PFSK-1 (cell line): ENCODE measurements around the gene EXOC4.

Experiments
- FOXP2 ChIP-seq: optimal IDR thresholded peaks from 2 replicates; pipeline ENCODE3; 2011; ENCODE audit warnings: borderline replicate concordance, control low read depth, inconsistent platforms; ENCODE audit not compliant: insufficient read depth; ENCODE audit errors: extremely low read length, extremely low read depth
- POLR2AphosphoS5 ChIP-seq: IDR thresholded peaks from 2 replicates; pipeline ENCODE4 v1.6.1; 2012; ENCODE audit warnings: low read depth, mild to moderate bottlenecking, control low read depth, low read length, moderate library complexity
- SIN3A ChIP-seq: IDR thresholded peaks from 2 replicates; pipeline ENCODE4 v1.6.1; 2012; ENCODE audit warnings: mild to moderate bottlenecking, low read length, moderate library complexity, borderline replicate concordance; ENCODE audit not compliant: insufficient read depth
- TAF1 ChIP-seq: IDR thresholded peaks from 2 replicates; pipeline ENCODE4 v1.6.1; 2012; ENCODE audit warnings: low read length, control low read depth, borderline replicate concordance; ENCODE audit not compliant: insufficient read depth
- TF ChIP-seq, protein P1 (sequence below), 2 experiments: IDR thresholded peaks; 2 replicates each; pipeline versions ENCODE4 v1.6.1 to v1.8.0; 2011 to 2012; ENCODE audit warnings: low read depth in 2 of 2, low read length in 2 of 2, control low read depth in 1 of 2, inconsistent platforms in 1 of 2, mild to moderate bottlenecking in 1 of 2, moderate library complexity in 1 of 2; ENCODE audit not compliant: insufficient read depth in 1 of 2

EXOC4 gene

DNA sequence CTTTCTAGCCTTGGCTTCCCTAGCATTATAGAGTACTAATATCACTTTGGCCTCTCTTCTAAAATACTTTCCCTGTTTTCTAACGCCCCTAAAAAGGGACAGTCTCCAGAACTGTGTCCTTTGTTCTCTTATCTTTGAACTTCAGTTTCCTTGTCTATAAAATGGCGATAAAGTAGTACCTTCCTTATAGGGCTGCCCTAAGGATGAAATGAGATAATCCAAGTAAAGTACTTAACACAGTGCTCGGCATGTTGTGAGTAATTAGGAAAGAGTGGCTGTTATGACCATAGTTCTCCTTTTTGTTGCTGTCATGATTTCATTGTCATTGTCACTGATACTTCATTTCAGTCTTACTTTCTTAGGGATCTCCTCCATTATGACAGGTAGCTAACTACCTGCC lies 114.7 kb downstream of the EXOC4 start:
- TF ChIP-seq, protein P1, sequence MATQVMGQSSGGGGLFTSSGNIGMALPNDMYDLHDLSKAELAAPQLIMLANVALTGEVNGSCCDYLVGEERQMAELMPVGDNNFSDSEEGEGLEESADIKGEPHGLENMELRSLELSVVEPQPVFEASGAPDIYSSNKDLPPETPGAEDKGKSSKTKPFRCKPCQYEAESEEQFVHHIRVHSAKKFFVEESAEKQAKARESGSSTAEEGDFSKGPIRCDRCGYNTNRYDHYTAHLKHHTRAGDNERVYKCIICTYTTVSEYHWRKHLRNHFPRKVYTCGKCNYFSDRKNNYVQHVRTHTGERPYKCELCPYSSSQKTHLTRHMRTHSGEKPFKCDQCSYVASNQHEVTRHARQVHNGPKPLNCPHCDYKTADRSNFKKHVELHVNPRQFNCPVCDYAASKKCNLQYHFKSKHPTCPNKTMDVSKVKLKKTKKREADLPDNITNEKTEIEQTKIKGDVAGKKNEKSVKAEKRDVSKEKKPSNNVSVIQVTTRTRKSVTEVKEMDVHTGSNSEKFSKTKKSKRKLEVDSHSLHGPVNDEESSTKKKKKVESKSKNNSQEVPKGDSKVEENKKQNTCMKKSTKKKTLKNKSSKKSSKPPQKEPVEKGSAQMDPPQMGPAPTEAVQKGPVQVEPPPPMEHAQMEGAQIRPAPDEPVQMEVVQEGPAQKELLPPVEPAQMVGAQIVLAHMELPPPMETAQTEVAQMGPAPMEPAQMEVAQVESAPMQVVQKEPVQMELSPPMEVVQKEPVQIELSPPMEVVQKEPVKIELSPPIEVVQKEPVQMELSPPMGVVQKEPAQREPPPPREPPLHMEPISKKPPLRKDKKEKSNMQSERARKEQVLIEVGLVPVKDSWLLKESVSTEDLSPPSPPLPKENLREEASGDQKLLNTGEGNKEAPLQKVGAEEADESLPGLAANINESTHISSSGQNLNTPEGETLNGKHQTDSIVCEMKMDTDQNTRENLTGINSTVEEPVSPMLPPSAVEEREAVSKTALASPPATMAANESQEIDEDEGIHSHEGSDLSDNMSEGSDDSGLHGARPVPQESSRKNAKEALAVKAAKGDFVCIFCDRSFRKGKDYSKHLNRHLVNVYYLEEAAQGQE (IDR thresholded peaks at IDR 0.05; ENCODE audit: insufficient read depth in 1 of 2, low read depth in 2 of 2, low read length in 2 of 2) = no peak
- TF ChIP-seq FOXP2 (no peak), SIN3A (no peak), POLR2AphosphoS5 (no peak), TAF1 (no peak)

GRCh38 chr7:133369130-133369529 lies 116.3 kb downstream of the EXOC4 start:
- TF ChIP-seq TAF1 = no peak
- TF ChIP-seq, protein P1 (IDR thresholded peaks at IDR 0.05; ENCODE audit: insufficient read depth in 1 of 2, low read depth in 2 of 2, low read length in 2 of 2) = no peak
- no peak for TF ChIP-seq SIN3A
- no peak for TF ChIP-seq FOXP2
- TF ChIP-seq POLR2AphosphoS5 = no peak

DNA sequence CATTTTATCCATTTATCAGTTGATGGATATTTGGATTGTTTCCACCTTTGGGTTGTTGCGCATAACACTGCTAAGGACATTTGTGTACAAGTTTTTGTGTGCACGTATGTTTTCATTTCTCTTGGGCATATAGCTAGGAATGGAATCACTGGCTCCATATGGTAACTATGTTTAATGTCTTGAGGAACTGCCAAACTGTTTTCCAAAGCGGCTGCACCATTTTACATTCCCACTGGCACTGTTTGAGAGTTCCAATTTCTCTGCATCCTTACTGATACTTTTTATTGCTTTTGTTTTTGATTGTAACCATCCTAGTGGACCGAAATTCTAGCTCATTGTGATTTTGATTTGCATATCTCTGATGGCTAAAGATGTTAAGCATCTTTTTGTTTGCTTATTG lies 118.7 kb downstream of the EXOC4 start:
- TF ChIP-seq TAF1 (no peak), POLR2AphosphoS5 (no peak), FOXP2 (no peak), SIN3A (no peak)
- TF ChIP-seq, protein P1 (IDR thresholded peaks at IDR 0.05; ENCODE audit: insufficient read depth in 1 of 2, low read depth in 2 of 2, low read length in 2 of 2) = no peak

- TF ChIP-seq SIN3A (no peak), FOXP2 (no peak), POLR2AphosphoS5 (no peak), TAF1 (no peak)
- TF ChIP-seq, protein P1 (IDR thresholded peaks at IDR 0.05; ENCODE audit: insufficient read depth in 1 of 2, low read depth in 2 of 2, low read length in 2 of 2) = no peak
Observed at GRCh38 chr7:133372337-133372736, 119.5 kb downstream of the EXOC4 start.

- TF ChIP-seq POLR2AphosphoS5 (no peak), FOXP2 (no peak), SIN3A (no peak), TAF1 (no peak)
- TF ChIP-seq, protein P1 (IDR thresholded peaks at IDR 0.05; ENCODE audit: insufficient read depth in 1 of 2, low read depth in 2 of 2, low read length in 2 of 2) = no peak
Observed at GRCh38 chr7:133376514-133376913, 123.6 kb downstream of the EXOC4 start.
